HFFc6 (cell line): Measurements from ENCODE around the gene SLITRK4. TPM values are rescaled to one million over a fixed set of nuclear protein-coding genes. Genes with fewer than 3 reads are reported as not detected.

ENCODE experiments used
- DNase-seq: peaks from one replicate; pipeline ENCODE4 v3.0.0-alpha.2; 2018
- H3K27ac Mint-ChIP-seq: 2 replicates; pipeline ENCODE4 v1.8.0; 2020; ENCODE audit warnings: mild to moderate bottlenecking, mixed read lengths
- H3K27me3 Mint-ChIP-seq: 2 replicates; pipeline ENCODE4 v1.8.0; 2021; ENCODE audit warnings: mild to moderate bottlenecking, moderate library complexity, mixed read lengths; ENCODE audit not compliant: insufficient read depth
- H3K36me3 Mint-ChIP-seq: 2 replicates; pipeline ENCODE4 v1.8.0; 2021; ENCODE audit warnings: low read depth, mixed read lengths
- H3K4me1 Mint-ChIP-seq: 2 replicates; pipeline ENCODE4 v1.8.0; 2020; ENCODE audit warnings: low read depth, mixed read lengths
- H3K4me3 Mint-ChIP-seq: 2 replicates; pipeline ENCODE4 v1.8.0; 2020; ENCODE audit warnings: mild to moderate bottlenecking, moderate library complexity, mixed read lengths
- H3K9me3 Mint-ChIP-seq: 2 replicates; pipeline ENCODE4 v1.8.0; 2020; ENCODE audit warnings: mild to moderate bottlenecking, mixed read lengths
- CTCF ChIP-seq: fragments of 200-600 bp; sonication (generic); IDR thresholded peaks from 2 replicates; pipeline ENCODE4 v1.5.0; 2021; ENCODE audit warnings: antibody characterized with exemption, mild to moderate bottlenecking
- total RNA-seq, 6 experiments: library from RNA; stranded (reverse); fragmentation: NEBNext Ultra II Directional; extraction: Animal tissue kit (Norgen Biotek cat#: 25700); gene quantifications; 2 replicates in 1 of 6; 3 replicates in 5 of 6; pipeline ENCODE4 v1.2.3, GENCODE V29; 2021

Gene SLITRK4
- total RNA-seq, 6 experiments from 2014 or later, result not detected

GRCh38 chrX:143621276-143621675 is 14.6 kb downstream of the SLITRK4 start:
- no peak for TF ChIP-seq CTCF
- no peaks in the 10 kb centered on the region; the same call in 1 of the 2 replicates for H3K9me3 Mint-ChIP-seq
- no peak overlapping the region for H3K4me3 Mint-ChIP-seq
- DNase-seq, result no peak
- no peaks in the 10 kb centered on the region for H3K27me3 Mint-ChIP-seq
- H3K27ac Mint-ChIP-seq, result no peak overlapping the region
- H3K4me1 Mint-ChIP-seq, result no peaks in the 10 kb centered on the region
- H3K36me3 Mint-ChIP-seq, result no peaks in the 10 kb centered on the region

- H3K4me1 Mint-ChIP-seq, result no peaks in the 10 kb centered on the region
- no peak for TF ChIP-seq CTCF
- no peaks in the 10 kb centered on the region; the same call in 1 of the 2 replicates for H3K27me3 Mint-ChIP-seq
- no peak overlapping the region for H3K27ac Mint-ChIP-seq
- H3K36me3 Mint-ChIP-seq, result no peaks in the 10 kb centered on the region
- no peak for DNase-seq
- H3K4me3 Mint-ChIP-seq, result no peak overlapping the region
- peaks cover 8% of the 10 kb centered on the region for H3K9me3 Mint-ChIP-seq
Observed at GRCh38 chrX:143615851-143616250, 20.1 kb downstream of the SLITRK4 start.

GRCh38 chrX:143601809-143602208 is 34.1 kb downstream of the SLITRK4 start:
- no peak for TF ChIP-seq CTCF
- Mint-ChIP-seq H3K27ac (no peak overlapping the region), H3K36me3 (no peaks in the 10 kb centered on the region), H3K27me3 (no peaks in the 10 kb centered on the region), H3K4me3 (no peak overlapping the region), H3K9me3 (peaks cover 7% of the 10 kb centered on the region; the same call in 1 of the 2 replicates), H3K4me1 (no peaks in the 10 kb centered on the region)
- no peak for DNase-seq

GRCh38 chrX:143581240-143581639 is 54.7 kb downstream of the SLITRK4 start:
- no peak for TF ChIP-seq CTCF
- Mint-ChIP-seq H3K4me1 (no peaks in the 10 kb centered on the region), H3K27ac (no peak overlapping the region)

GRCh38 chrX:143580266-143580665 is 55.6 kb downstream of the SLITRK4 start:
- Mint-ChIP-seq H3K4me1 (no peaks in the 10 kb centered on the region), H3K4me3 (no peak overlapping the region), H3K27me3 (no peaks in the 10 kb centered on the region), H3K36me3 (no peaks in the 10 kb centered on the region), H3K27ac (no peak overlapping the region), H3K9me3 (peaks cover 7% of the 10 kb centered on the region; the same call in 1 of the 2 replicates)
- TF ChIP-seq CTCF, result no peak
- no peak for DNase-seq

More at GRCh38 chrX:143581240-143581639, 54.7 kb downstream of the SLITRK4 start:
- no peak for DNase-seq
- H3K36me3 Mint-ChIP-seq, result no peaks in the 10 kb centered on the region
- H3K9me3 Mint-ChIP-seq, result peaks cover 12% of the 10 kb centered on the region; the same call in 1 of the 2 replicates
- H3K4me3 Mint-ChIP-seq, result no peak overlapping the region
- H3K27me3 Mint-ChIP-seq, result no peaks in the 10 kb centered on the region

Other genes starting within 250 kb of the SLITRK4 start
- gene SPANXN3, start 118.6 kb downstream of the SLITRK4 start, total RNA-seq, result not detected
- gene SPANXN2, start 84.7 kb upstream of the SLITRK4 start, total RNA-seq, result not detected
- gene UBE2NL, start 248.0 kb upstream of the SLITRK4 start, total RNA-seq, result not detected